GM12878 (cell line): ENCODE data around the gene PPIP5K1. TPM values are rescaled to one million over a fixed set of nuclear protein-coding genes. Genes with fewer than 3 reads are reported as not detected.

Experiments
- ATAC-seq: fragments of 200-7000 bp; cut with Tn5 transposase; 3 replicates; pipeline ENCODE4 v1.9.1; 2020; ENCODE audit warnings: mild to moderate bottlenecking, moderate library complexity
- BruUV-seq: library from RNA; stranded (reverse); fragments of 400-500 nt; replicated peaks from 2 replicates; lab custom pipeline; 2021; lab: Mats Ljungman, UMichigan
- CTCF ChIA-PET: fragments of 300-600 bp; sonication (Branson Sonifier 250); formaldehyde crosslinking; extraction: SDS; loops from one replicate; lab custom pipeline; 2021; ENCODE audit warnings: inconsistent platforms; lab: Yijun Ruan, JAX
- POLR2A ChIA-PET: fragments of 350-600 bp; formaldehyde crosslinking; extraction: SDS; loops from one replicate; lab custom pipeline; 2021; ENCODE audit warnings: inconsistent platforms; lab: Charles Lee
- RAD21 ChIA-PET: fragments of 300-600 bp; sonication (Branson Sonifier 250); formaldehyde crosslinking; loops from one replicate; lab custom pipeline; 2023; ENCODE audit warnings: antibody characterized with exemption; ENCODE audit not compliant: unreplicated experiment; lab: Charles Lee
- SMC1A ChIA-PET: fragments of 300-600 bp; sonication (Branson Sonifier 250); formaldehyde crosslinking; loops from one replicate; lab custom pipeline; 2023; ENCODE audit not compliant: unreplicated experiment, uncharacterized antibody; lab: Charles Lee
- DNase-seq: peaks from one replicate; pipeline ENCODE4 v3.0.0-alpha.2; 2011; ENCODE audit warnings: low read depth, low spot score
- FAIRE-seq: peaks from 3 replicates; lab custom pipeline; 2011; peaks lifted over from hg19 to GRCh38; lab: Jason Lieb, UNC
- H2AFZ ChIP-seq: 2 replicates; pipeline ENCODE4 v1.6.0; 2011; ENCODE audit warnings: low read depth, low read length, control low read depth; ENCODE audit not compliant: control insufficient read depth
- H3K27ac ChIP-seq: 2 replicates; pipeline ENCODE4 v1.5.1; 2011; ENCODE audit warnings: control low read depth; ENCODE audit not compliant: control insufficient read depth, insufficient read depth
- H3K27me3 ChIP-seq, 2 experiments: replicated peaks in 1 of 2; 2 replicates each; pipeline versions ENCODE4 v1.6.0 to v1.6.1; 2011; ENCODE audit warnings: low read length in 1 of 2; ENCODE audit not compliant: control insufficient read depth in 2 of 2, insufficient read depth in 2 of 2
- H3K36me3 ChIP-seq, 2 experiments: 2 replicates each; pipeline ENCODE4 v1.5.1; 2011; ENCODE audit warnings: low read length in 1 of 2; ENCODE audit not compliant: control insufficient read depth in 2 of 2, insufficient read depth in 2 of 2
- H3K4me1 ChIP-seq: 2 replicates; pipeline ENCODE4 v1.6.1; 2011; ENCODE audit warnings: mild to moderate bottlenecking, low read length, moderate library complexity, mixed read lengths; ENCODE audit not compliant: control insufficient read depth, insufficient read depth
- H3K4me2 ChIP-seq: 2 replicates; pipeline ENCODE4 v1.6.0; 2011; ENCODE audit warnings: control low read depth; ENCODE audit not compliant: control insufficient read depth, insufficient read depth
- H3K4me3 ChIP-seq: fragments of 200-600 bp; sonication (generic); 2 replicates; pipeline ENCODE4 v1.5.1; 2016
- H3K79me2 ChIP-seq: 2 replicates; pipeline ENCODE4 v1.6.0; 2011; ENCODE audit warnings: low read length; ENCODE audit not compliant: control insufficient read depth, insufficient read depth
- H3K9ac ChIP-seq: 2 replicates; pipeline ENCODE4 v1.8.0; 2011; ENCODE audit warnings: low read length, control low read depth, mixed read lengths; ENCODE audit not compliant: control insufficient read depth, insufficient read depth
- H3K9me3 ChIP-seq: replicated peaks from 3 replicates; pipeline ENCODE4 v1.5.1; 2011; ENCODE audit warnings: mild to moderate bottlenecking, low read length; ENCODE audit not compliant: control insufficient read depth, insufficient read depth
- H4K20me1 ChIP-seq: 2 replicates; pipeline ENCODE4 v1.6.0; 2011; ENCODE audit not compliant: control insufficient read depth, insufficient read depth
- ATF3 ChIP-seq: IDR thresholded peaks from 2 replicates; pipeline ENCODE4 v1.6.1; 2011; ENCODE audit warnings: low read depth, mild to moderate bottlenecking, low read length, moderate library complexity, borderline replicate concordance; ENCODE audit errors: extremely low read depth
- BHLHE40 ChIP-seq, 2 experiments: fragments of 450-650 bp in 1 of 2; IDR thresholded peaks; 2 replicates each; pipeline ENCODE4 v1.6.1; 2011 to 2017; ENCODE audit warnings: low read depth in 2 of 2, borderline replicate concordance in 1 of 2, improper control_type of control experiment in 1 of 2, low read length in 1 of 2, mild to moderate bottlenecking in 1 of 2
- BRCA1 ChIP-seq: IDR thresholded peaks from 2 replicates; pipeline ENCODE4 v1.6.1; 2011; ENCODE audit warnings: low read depth, low read length, improper control_type of control experiment
- CBX5 ChIP-seq: sonication (generic); IDR thresholded peaks from 2 replicates; pipeline ENCODE4 v1.6.1; 2016; ENCODE audit warnings: low read depth, moderate library complexity, mild to moderate bottlenecking, inconsistent platforms
- CEBPB ChIP-seq, 2 experiments: fragments of 150-350 bp in 1 of 2; IDR thresholded peaks; 2 replicates each; pipeline ENCODE4 v1.6.1; 2012 to 2014; ENCODE audit warnings: low read depth in 2 of 2, low read length in 2 of 2, borderline replicate concordance in 1 of 2, inconsistent platforms in 1 of 2
- HCFC1 ChIP-seq: fragments of 150-350 bp; IDR thresholded peaks from 2 replicates; pipeline ENCODE4 v1.6.1; 2014; ENCODE audit warnings: low read length
- HDGF ChIP-seq: fragments of 450-650 bp; IDR thresholded peaks from 2 replicates; pipeline ENCODE4 v1.6.1; 2016; ENCODE audit warnings: antibody characterized with exemption
- IKZF1 ChIP-seq: fragments of 450-650 bp; conservative IDR thresholded peaks from 2 replicates; pipeline ENCODE4 v1.6.1; 2017; ENCODE audit warnings: antibody characterized with exemption, mild to moderate bottlenecking
- IRF4 ChIP-seq: IDR thresholded peaks from 2 replicates; pipeline ENCODE4 v1.6.1; 2011; ENCODE audit warnings: low read depth, low read length
- MYB ChIP-seq: fragments of 150-350 bp; IDR thresholded peaks from 2 replicates; pipeline ENCODE4 v1.6.1; 2014; ENCODE audit warnings: mild to moderate bottlenecking, low read depth, low read length, borderline replicate concordance
- NFYB ChIP-seq: IDR thresholded peaks from 2 replicates; pipeline ENCODE4 v1.6.1; 2011; ENCODE audit warnings: low read depth, mild to moderate bottlenecking, low read length, improper control_type of control experiment, moderate library complexity; ENCODE audit not compliant: insufficient read depth
- PAX5 ChIP-seq: IDR thresholded peaks from 2 replicates; pipeline ENCODE4 v1.6.1; 2011; ENCODE audit warnings: low read depth, low read length, borderline replicate concordance
- PAX8 ChIP-seq: fragments of 450-650 bp; IDR thresholded peaks from 2 replicates; pipeline ENCODE4 v1.6.1; 2017; ENCODE audit warnings: mild to moderate bottlenecking, moderate library complexity
- POLR2AphosphoS2 ChIP-seq: IDR thresholded peaks from 2 replicates; pipeline ENCODE4 v1.6.1; 2011; ENCODE audit warnings: low read depth, mild to moderate bottlenecking, low read length, improper control_type of control experiment, moderate library complexity
- SIX5 ChIP-seq: IDR thresholded peaks from 2 replicates; pipeline ENCODE4 v1.6.1; 2011; ENCODE audit warnings: mild to moderate bottlenecking, low read depth, low read length, moderate library complexity; ENCODE audit not compliant: severe bottlenecking
- TAF1 ChIP-seq: IDR thresholded peaks from 2 replicates; pipeline ENCODE4 v1.6.1; 2011; ENCODE audit warnings: mild to moderate bottlenecking, low read depth, low read length, borderline replicate concordance
- TBL1XR1 ChIP-seq: IDR thresholded peaks from 2 replicates; pipeline ENCODE4 v1.6.1; 2012; ENCODE audit warnings: low read depth, low read length, improper control_type of control experiment
- WGBS: methylation state at CpG from one replicate; pipeline ENCODE4 v1.1.6; 2016; ENCODE audit warnings: low lambda C conversion rate; ENCODE audit not compliant: insufficient replicate concordance, insufficient coverage; ENCODE audit errors: missing lambda C conversion rate; 5-methylcytosine and 5-hydroxymethylcytosine counted together
- in situ Hi-C: fragments of 300-500 bp; cut with MboI; formaldehyde crosslinking; loops from 9 replicates; pipeline ENCODE4 v1.14.3; 2018; ENCODE audit warnings: mixed read lengths
- intact Hi-C: fragments of 100-400 bp; cut with micrococcal nuclease; formaldehyde crosslinking; loops from one replicate; pipeline ENCODE4 v1.14.2; 2022; ENCODE audit not compliant: unreplicated experiment
- polyA plus RNA-seq, 11 experiments: library from polyadenylated mRNA; depleted of rRNA in 4 of 11; unstranded in 6 of 11; stranded (reverse) in 5 of 11; fragments of >200 nt; fragmentation: Nextera tagmentation in 4 of 11; fragmentation: Illumina TruSeq in 1 of 11; extraction: Ambion mirVana in 4 of 11; extraction: Trizol in 1 of 11; gene quantifications; 1 replicate in 1 of 11; 2 replicates in 10 of 11; pipeline versions ENCODE4 v1.2.1 to v1.2.3, GENCODE V29; 2011 to 2016; ENCODE audit warnings: inconsistent platforms in 2 of 11, missing spikeins in 2 of 11, low read depth in 1 of 11
- total RNA-seq, 4 experiments: library from RNA; depleted of rRNA in 3 of 4; stranded (reverse); fragments of >200 nt in 3 of 4; fragmentation: Illumina TruSeq in 1 of 4; extraction: Trizol in 1 of 4; gene quantifications; 2 replicates each; pipeline versions ENCODE4 v1.2.1 to v1.2.3, GENCODE V29; 2013 to 2021
- TF ChIP-seq, protein P1 (sequence below): fragments of 450-650 bp; IDR thresholded peaks from 2 replicates; pipeline ENCODE4 v1.6.1; 2016; ENCODE audit warnings: mild to moderate bottlenecking

Gene PPIP5K1
- total and polyA plus RNA-seq, 10 of the 15 experiments (the other 5 are each of a cell fraction or from before 2014, with no cell fraction given) = 2.5 to 54.4 (median 19.4) TPM

DNA sequence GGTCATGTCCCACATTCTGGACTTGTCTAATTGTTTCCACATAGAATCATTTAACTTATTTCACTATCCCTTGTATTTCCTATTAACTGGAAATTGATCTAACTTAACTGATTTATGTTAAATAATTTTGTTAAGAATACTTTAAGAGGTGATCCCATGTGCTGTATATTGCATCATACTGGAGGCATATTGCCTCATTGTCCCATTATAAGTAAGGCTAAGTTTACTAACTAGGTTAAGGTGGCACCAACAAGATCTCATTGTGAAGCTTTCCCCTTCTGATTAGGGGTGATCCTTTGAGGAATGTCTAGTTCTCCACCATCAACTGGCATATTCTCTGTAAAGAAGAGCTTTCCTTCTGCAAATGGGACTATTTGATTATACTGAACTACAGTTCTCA, 48.2 kb downstream of the PPIP5K1 start:
- Histone ChIP-seq H3K4me1 (no peaks in the 10 kb centered on the region), H3K79me2 (no peaks in the 10 kb centered on the region), H2AFZ (no peak overlapping the region), H3K4me3 (no peak overlapping the region), H3K27ac (no peak overlapping the region), H3K27me3 (no peaks in the 10 kb centered on the region), H3K9me3 (no peaks in the 10 kb centered on the region), H3K9ac (no peak overlapping the region), H3K36me3 (no peaks in the 10 kb centered on the region), H4K20me1 (no peaks in the 10 kb centered on the region), H3K4me2 (no peak overlapping the region)
- ChIA-PET CTCF (no interaction called here), RAD21 (interaction anchor here (0.6 kb wide), 1 partner anchor 558 kb away, joined by 3 read pairs; no protein-coding TSS in a partner anchor), POLR2A (interaction anchor here (0.5 kb wide), 1 partner anchor 1079 kb away, joined by 3 read pairs; no protein-coding TSS in a partner anchor), SMC1A (no interaction called here)
- no TSS peak for BruUV-seq
- FAIRE-seq (no peak), DNase-seq (no peak), ATAC-seq (no peak)
- TF ChIP-seq CEBPB (IDR thresholded peaks at IDR 0.05; ENCODE audit: borderline replicate concordance in 1 of 2, low read depth in 2 of 2, low read length in 2 of 2) (peak in 1 of 2 experiments; percentile 9; a peak in 1 of 4 replicates), SIX5 (no peak)
- in situ Hi-C loops = no loop called here
- intact Hi-C loops = no loop called here

DNA sequence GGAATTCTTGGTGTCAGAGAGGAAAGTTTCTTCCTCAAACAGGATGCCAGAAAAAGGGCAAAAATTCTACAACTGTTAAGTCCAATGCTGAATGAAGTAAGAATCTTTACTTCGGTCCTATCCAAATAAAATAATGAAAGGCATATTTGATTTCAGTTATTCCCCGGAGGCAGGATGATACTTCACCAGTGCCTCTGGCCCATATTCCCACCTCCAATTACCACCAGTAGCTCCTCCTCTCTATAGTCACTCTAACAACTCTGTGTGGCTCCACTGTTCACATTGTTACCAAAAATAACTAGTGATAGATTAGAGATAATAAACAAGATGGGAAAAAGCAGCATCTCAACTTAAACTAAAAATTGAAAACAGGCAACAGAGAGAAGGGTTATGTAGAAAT, 51.9 kb downstream of the PPIP5K1 start:
- BruUV-seq = no TSS peak
- Histone ChIP-seq H2AFZ (no peak overlapping the region), H4K20me1 (no peaks in the 10 kb centered on the region), H3K4me3 (no peak overlapping the region), H3K4me1 (no peaks in the 10 kb centered on the region), H3K27me3 (no peaks in the 10 kb centered on the region), H3K36me3 (peaks cover 0 to 3% of the 10 kb centered on the region in 2 experiments; a peak in 3 of 4 replicates), H3K79me2 (no peaks in the 10 kb centered on the region), H3K4me2 (no peak overlapping the region), H3K9me3 (no peaks in the 10 kb centered on the region), H3K27ac (no peak overlapping the region)
- CTCF ChIA-PET = no interaction called here
- in situ Hi-C loops = loop anchor here (10.0 kb wide), 1 partner anchor 67 kb away; no protein-coding TSS in a partner anchor
- SMC1A ChIA-PET = no interaction called here
- intact Hi-C loops = no loop called here
- ATAC-seq = no peak
- RAD21 ChIA-PET = no interaction called here
- DNase-seq = no peak
- POLR2A ChIA-PET = no interaction called here
- FAIRE-seq = no peak
- 95% methylated on average over 2 of the region's 2 CpGs for WGBS
- TF ChIP-seq BRCA1 = no peak
- TF ChIP-seq TAF1 = no peak
- no peak for TF ChIP-seq ATF3
- TF ChIP-seq IKZF1 = no peak
- TF ChIP-seq NFYB = no peak
- TF ChIP-seq HDGF = no peak
- TF ChIP-seq PAX5 = no peak
- TF ChIP-seq BHLHE40 (IDR thresholded peaks at IDR 0.05; ENCODE audit: borderline replicate concordance in 1 of 2, low read depth in 2 of 2, low read length in 1 of 2) = no peak
- TF ChIP-seq CBX5 = no peak
- TF ChIP-seq POLR2AphosphoS2 = no peak
- TF ChIP-seq, protein P1, sequence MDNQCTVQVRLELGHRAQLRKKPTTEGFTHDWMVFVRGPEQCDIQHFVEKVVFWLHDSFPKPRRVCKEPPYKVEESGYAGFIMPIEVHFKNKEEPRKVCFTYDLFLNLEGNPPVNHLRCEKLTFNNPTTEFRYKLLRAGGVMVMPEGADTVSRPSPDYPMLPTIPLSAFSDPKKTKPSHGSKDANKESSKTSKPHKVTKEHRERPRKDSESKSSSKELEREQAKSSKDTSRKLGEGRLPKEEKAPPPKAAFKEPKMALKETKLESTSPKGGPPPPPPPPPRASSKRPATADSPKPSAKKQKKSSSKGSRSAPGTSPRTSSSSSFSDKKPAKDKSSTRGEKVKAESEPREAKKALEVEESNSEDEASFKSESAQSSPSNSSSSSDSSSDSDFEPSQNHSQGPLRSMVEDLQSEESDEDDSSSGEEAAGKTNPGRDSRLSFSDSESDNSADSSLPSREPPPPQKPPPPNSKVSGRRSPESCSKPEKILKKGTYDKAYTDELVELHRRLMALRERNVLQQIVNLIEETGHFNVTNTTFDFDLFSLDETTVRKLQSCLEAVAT = no peak
- TF ChIP-seq HCFC1 = no peak
- TF ChIP-seq MYB = no peak
- TF ChIP-seq IRF4 = no peak
- no peak for TF ChIP-seq TBL1XR1
- TF ChIP-seq PAX8 = no peak
- TF ChIP-seq, all 136 proteins: peak for 0
- no peak overlapping the region for H3K9ac ChIP-seq
